GM12874 (cell line): ENCODE measurements around the gene ENPP7.

Experiments used
- TF ChIP-seq, protein P1 (sequence below): IDR thresholded peaks from 2 replicates; pipeline ENCODE4 v1.5.1; 2011; ENCODE audit warnings: low read depth, mild to moderate bottlenecking, control low read depth, low read length, moderate library complexity; ENCODE audit not compliant: insufficient read depth

ENPP7 gene

GRCh38 chr17:79737922-79738578, 7.3 kb downstream of the ENPP7 start:
- TF ChIP-seq, protein P1, sequence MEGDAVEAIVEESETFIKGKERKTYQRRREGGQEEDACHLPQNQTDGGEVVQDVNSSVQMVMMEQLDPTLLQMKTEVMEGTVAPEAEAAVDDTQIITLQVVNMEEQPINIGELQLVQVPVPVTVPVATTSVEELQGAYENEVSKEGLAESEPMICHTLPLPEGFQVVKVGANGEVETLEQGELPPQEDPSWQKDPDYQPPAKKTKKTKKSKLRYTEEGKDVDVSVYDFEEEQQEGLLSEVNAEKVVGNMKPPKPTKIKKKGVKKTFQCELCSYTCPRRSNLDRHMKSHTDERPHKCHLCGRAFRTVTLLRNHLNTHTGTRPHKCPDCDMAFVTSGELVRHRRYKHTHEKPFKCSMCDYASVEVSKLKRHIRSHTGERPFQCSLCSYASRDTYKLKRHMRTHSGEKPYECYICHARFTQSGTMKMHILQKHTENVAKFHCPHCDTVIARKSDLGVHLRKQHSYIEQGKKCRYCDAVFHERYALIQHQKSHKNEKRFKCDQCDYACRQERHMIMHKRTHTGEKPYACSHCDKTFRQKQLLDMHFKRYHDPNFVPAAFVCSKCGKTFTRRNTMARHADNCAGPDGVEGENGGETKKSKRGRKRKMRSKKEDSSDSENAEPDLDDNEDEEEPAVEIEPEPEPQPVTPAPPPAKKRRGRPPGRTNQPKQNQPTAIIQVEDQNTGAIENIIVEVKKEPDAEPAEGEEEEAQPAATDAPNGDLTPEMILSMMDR = no peak

GRCh38 chr17:79738643-79739042, 7.9 kb downstream of the ENPP7 start:
- TF ChIP-seq, protein P1 = no peak

DNA sequence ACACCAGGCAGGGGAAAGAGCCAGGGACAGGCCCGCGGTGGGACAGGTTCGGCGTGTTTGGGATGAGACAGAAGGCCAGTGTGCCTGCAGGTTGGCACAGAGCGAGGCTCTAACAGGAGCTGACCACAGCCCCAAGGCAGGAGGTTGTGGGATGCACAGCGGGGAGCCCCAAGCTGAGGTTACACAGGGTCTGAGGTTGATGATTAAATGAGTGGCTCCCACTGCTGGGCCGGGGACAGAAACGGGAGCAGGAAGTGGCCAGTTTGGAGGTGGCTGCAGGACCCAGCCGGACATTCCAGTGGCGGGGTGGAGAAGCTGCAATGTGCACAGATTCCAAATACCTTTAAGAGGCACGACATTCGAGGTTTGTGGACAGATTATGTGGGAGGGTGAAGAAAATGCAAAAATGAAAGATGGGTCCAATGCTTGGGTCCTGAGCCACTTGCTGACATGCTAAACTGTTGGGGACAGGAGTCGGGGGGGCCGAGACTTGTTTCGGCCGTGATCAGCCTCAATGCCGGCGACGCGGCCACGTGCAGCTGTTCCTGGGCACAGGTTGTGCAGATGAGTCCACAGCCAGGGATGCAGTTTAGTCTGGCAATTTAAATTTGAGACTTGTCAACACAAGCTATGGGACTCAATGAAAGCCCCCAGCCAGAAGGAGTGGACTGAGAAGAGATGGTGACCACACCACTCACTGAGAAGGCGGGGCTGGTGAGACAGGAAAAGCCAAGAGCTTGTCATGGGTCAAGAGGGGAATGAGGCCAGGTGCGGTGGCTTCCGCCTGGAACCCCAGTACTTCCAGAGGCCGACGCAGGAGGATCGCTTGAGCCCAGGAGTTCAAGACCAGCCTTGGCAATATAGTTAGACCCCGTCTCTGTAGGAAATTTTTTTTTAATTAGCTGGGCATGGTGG, 8.7 kb downstream of the ENPP7 start:
- TF ChIP-seq, protein P1 = no peak

DNA sequence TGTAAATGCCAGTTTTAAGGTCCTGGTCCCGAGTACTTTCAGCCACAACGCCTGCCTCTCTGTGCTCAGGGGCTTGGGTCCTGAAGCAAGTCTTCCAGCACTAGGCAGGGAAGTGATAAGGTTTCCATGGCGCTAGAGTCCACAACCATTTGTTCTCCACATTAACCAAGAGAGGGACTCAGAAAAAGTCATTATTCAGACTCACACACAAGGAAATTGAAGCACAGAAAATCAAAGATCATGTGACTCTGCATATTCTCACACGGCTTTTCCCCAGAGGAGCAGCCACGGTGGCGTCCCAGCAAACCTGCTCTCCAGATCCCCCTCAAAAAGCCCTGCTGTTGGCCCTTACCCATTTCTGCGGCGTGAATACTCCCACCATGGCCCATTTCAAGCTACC, 9.7 kb downstream of the ENPP7 start:
- TF ChIP-seq, protein P1 = no peak

- TF ChIP-seq, protein P1 = no peak
Observed at GRCh38 chr17:79741401-79741750, 10.6 kb downstream of the ENPP7 start.

- TF ChIP-seq, protein P1 = peak; percentile 97
Observed at GRCh38 chr17:79741751-79742588, 11.2 kb downstream of the ENPP7 start.

- TF ChIP-seq, protein P1 = no peak
Observed at GRCh38 chr17:79742589-79742918, 11.8 kb downstream of the ENPP7 start.
